HG02870 (cell line): Measurements from ENCODE around the gene MIEF2.
"Not testable (repeated sequence)": the region's sequence is repeated elsewhere in the genome, so short reads cannot be mapped to it uniquely, and the experiment has no call there.

Experiments used
- ATAC-seq: cut with Tn5 transposase; IDR thresholded peaks from one replicate; pipeline ENCODE4 v1.9.1; 2021; ENCODE audit warnings: mild to moderate bottlenecking, moderate library complexity; ENCODE audit not compliant: unreplicated experiment

MIEF2 gene

DNA sequence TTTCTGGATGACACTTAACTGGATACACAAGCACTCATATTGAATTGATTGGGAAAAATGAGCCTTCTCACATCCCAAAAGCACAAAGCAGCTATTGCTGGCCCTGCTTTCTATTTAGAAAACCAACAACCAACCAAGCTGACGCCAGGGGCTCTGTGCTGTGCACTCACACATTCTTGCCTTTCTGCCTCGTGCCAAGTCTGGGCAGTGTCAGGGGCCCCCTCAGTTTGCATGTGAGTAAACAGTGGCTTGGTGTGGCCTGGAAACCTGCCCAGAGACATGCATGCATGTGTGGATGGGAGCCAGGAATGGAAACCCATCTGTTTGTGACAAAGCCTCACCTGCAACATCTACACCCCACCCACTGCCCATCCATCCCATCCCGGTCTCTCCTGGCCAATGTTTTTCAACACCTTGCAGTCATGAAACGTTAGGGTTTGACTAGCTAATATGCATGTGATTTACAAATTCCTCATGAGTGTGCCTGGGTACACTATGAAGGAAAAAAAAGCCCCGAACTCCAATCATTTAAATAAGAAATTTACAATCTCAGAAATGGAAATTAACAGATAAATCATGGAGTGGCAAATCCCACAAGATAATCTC lies 20.4 kb downstream of the MIEF2 start:
- no peak for ATAC-seq

DNA sequence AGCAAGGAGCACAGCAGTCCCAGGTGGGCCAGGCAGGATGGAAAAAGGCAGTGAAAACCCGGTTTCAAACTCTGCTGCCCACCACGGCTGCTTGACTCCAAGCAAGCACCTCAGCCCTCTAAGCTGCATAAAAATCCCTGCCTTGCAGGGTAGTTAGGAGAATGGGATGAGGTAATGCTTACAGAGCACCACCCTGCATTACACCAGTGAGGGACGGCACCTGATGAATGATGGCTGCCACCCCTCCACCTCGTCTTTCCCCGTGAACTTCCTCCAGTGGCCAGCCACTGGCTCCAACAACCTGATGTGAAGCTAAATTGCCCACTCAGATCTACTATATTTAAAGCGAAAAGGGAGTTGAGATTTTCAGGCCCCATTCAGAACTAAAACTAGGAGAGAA lies 21.3 kb downstream of the MIEF2 start:
- ATAC-seq = no peak

DNA sequence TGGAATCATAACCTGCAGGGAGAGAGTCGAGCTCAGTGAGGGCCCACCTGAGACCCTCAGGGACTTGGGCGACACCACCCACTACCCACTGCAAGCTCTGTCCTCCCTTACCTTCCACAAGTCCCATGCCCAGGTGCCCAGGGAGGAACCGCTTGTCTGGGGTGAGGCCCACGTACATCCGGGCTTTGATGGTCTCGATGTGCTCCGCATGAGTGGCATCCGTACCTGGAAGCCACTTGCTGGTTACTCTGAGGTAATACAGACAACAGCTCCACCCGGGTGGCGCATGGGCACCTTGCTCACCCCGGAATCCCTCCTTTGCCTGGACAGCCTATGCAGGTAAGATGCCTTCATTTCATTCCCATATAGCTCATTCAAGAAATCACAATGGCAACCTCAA lies 24.8 kb downstream of the MIEF2 start:
- no peak for ATAC-seq

DNA sequence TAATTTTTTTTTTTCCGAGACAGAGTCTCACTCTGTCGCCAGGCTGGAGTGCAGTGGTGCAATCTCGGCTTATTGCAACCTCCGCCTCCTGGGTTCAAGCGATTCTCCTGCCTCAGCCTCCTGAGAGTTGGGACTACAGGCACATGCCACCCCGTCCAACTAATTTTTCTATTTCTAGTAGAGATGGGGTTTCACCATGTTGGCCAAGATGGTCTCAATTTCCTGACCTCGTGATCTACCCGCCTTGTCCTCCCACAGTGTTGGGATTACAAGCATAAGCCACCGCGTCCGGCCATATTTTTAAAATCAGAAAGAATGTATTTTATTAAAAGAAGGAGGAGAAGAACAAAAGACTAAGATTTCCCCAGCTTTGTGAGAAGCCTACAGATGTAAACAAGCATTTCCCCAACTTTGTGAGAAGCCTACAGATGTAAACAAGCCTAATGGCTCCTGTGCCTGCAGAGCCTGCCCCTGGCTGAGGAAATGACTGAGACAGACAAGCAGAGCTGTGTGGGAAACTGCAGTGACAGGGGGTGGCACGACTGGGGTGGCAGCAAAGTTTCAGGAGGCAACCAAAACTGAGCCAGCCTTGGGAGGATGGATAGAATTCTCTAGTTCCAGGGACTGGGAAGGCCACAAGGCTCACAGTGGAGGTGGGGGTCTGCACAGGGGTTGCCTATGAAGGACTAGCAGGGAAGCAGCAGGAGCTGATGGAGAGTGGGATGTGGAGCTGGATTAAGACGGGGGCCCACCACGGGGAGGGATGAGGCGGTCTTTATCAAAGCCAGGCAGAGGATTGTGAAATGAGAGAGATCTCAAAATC lies 31.5 kb downstream of the MIEF2 start:
- ATAC-seq = no peak

DNA sequence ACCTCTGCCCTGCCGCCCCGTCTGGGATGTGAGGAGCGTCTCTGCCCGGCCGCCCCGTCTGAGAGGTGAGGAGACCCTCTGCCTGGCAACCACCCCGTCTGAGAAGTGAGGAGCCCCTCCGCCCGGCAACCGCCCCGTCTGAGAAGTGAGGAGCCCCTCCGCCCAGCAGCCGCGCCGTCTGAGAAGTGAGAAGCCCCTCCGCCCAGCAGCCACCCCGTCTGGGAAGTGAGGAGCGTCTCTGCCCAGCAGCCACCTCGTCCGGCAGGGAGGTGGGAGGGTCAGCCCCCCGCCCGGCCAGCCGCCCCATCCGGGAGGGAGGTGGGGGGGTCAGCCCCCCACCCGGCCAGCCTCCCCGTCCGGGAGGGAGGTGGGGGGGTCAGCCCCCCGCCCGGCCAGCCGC lies 37.6 kb downstream of the MIEF2 start:
- not testable (repeated sequence) for ATAC-seq

DNA sequence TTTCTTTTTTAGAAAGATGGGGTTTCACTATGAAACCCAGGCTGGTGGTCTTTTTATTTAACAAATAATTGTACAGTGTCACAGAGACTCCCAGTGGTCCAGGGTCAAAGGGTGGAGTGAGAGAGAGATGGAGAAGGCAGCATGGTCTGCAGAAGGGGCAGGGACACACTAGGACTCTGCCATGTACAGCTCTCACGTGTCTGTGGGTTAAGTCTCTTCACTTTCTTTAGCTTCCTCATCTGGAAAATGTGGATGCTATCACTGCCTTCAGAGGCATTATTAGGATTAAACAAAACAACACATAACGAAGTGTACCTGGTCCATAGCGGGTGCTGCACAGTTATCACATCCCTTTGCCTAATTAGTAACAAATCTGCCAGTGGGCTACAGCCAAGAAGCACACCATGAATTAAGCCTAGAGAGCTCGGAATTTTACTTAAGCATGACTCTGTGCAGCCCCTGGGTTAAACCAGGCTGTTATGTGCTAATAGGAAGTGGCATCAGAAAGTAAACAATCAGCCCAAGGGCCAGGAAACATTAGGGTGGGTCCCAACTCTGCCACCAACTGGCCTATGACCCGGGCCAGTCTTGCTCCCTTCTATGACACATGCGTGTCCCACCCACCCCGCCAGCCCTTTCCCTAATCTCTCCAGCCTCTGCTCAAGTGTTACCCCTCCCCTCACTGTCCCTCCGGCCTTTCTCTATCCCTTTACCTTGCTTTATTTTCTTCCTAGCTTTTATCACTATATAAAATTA lies 40.4 kb downstream of the MIEF2 start:
- no peak for ATAC-seq

DNA sequence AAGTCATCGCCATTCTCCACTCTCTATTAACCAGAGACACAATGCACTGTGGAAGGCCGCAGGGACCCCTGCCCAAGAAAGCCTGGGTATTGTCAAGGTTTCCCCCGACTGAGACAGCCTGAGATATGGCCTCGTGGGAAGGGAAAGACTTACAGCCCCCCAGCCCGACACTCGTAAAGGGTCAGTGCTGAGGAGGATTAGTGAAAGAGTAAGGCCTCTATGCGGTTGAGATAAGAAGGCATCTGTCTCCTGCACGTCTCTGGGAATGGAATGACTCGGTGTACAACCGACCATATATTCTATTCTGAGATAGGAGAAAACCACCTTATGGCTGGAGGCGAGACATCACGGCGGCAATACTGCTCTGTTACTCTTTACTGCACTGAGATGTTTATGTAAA lies 42.7 kb downstream of the MIEF2 start:
- ATAC-seq = not testable (repeated sequence)

DNA sequence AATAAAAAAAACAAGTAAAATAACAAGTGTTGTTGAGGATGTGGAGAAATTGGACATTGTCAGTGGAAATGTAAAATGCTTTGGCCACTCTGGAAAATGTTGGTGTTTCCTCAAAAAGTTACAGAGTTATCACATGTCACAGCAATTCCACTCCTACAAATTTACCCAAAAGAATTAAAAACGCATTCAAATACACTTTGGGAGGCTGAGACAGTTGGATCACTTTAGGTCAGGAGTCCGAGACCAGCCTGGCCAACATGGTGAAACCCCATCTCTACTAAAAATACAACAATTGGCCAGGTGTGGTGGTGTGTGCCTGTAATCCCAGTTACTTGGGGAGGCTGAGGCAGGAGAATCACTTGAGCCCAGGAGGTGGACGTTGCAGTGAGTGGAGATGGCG lies 48.7 kb downstream of the MIEF2 start:
- no peak for ATAC-seq

DNA sequence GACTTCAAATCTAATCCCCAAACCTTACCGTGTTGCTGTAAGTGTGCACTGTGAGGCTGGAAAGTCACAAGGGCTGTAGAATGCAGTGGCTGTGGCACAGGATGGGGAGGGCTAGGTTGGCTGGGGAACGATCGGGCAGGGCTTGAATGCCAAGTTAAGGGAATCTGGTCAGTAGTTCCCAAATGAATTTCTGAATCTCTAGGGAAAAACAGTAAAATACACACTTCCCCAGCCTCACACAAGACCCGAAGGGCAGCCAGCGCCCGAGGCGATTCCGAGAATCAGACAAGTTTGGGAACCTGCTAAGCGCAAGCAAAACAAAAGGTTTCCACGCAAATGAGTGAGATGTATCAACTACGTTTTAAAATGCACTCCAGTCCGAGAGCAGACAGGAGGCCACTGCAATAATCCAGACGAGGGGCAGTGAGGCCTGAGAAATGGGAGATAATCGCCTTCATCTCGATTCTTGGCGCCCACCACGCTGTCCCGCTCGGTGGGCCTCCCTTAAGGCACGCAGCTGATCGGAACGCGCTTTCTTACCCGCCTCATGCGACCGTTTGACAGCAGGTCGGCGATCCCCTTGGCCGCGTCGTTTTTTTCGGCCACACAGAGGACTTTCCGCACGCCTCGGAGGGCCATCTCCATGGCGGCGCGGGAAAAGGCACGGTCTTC lies 53.7 kb downstream of the MIEF2 start:
- no peak for ATAC-seq

DNA sequence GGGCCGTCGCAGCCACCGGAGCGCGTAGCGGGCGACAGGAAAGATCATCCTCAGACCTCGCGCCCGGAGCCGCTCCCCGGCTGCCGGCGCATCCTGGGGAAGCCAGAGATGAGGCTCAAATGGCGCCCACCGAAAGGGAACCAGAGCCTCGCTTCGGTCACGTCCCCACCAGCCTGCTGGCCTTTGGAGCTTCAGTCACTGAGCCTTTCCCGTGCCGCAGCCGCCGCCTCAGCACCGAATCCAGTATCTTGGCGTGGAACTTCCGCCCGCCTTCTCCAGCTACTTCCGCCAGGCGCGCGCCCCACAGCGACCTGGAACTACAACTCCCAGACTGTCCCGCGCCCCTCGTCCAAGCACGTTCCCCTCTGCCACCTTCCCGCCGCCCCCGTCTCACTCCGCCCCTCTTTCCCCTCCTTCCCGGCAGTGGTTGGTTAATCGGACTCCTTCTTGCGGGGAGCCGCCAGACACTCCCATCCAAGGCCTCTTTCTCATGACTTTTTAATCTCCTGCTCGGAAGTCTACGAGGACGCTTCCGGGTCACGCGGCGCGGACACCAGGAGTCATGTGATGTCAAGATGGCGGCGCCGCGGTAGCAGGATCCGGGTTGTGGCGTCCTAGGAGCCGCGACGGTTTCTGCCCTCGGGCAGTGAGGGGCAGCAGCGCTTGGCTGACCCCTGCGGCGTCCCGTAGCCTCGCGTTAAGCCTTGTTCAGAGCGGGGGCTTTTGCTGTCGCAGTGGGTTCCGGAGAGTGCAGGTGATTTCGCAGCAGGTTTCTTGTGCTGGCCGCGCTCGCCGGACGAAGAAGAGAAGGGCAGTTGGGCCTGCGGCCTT lies 54.5 kb downstream of the MIEF2 start, which contains the start of the genes SMCR8 and TOP3A:
Gene SMCR8 (plus strand): TSS at position 563 of the 831 bp plus-strand sequence. CDS start 497 bp downstream, outside the sequence.
Gene TOP3A (minus strand): TSS at position 264 of the 831 bp plus-strand sequence. CDS start 216 bp downstream, at position 48.
- ATAC-seq = peak; percentile 83

DNA sequence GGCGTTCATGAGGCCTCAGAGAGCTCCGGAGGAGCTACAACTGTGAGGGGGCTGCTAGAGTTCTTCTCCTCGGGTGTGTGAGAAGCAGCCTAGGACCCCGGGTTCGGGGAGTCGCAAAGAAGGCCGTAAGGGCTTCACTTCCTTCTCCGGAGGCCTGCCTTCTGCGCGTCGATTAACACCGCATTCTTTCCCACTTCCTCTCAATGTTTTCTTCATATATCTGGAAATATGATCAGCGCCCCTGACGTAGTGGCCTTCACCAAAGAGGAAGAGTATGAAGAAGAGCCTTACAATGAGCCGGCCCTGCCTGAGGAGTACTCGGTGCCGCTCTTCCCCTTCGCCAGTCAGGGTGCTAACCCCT lies 55.1 kb downstream of the MIEF2 start:
- ATAC-seq = no peak

DNA sequence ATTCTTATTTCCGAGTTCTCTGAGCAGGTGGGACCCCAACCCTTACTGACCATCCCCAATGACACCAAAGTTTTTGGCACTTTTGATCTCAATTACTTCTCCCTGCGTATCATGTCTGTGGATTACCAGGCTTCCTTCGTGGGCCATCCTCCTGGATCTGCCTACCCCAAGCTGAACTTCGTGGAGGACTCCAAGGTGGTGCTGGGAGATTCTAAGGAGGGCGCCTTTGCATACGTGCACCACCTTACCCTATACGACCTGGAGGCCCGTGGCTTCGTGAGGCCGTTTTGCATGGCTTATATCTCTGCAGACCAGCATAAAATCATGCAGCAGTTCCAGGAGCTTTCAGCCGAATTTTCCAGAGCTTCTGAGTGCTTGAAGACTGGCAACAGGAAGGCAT lies 55.5 kb downstream of the MIEF2 start:
- no peak for ATAC-seq
